HG03469 (cell line): ENCODE data around the gene PRR36.
"Not testable (repeated sequence)": the region's sequence is repeated elsewhere in the genome, so short reads cannot be mapped to it uniquely, and the experiment has no call there.

Experiments used
- ATAC-seq: cut with Tn5 transposase; IDR thresholded peaks from one replicate; pipeline ENCODE4 v1.9.1; 2021; ENCODE audit warnings: mild to moderate bottlenecking, moderate library complexity, moderate number of reproducible peaks; ENCODE audit not compliant: unreplicated experiment

Gene PRR36

GRCh38 chr19:7861619-7862412, 12.4 kb downstream of the PRR36 start:
- ATAC-seq = no peak

- ATAC-seq = no peak
These were observed 13.2 kb downstream of the PRR36 start for GRCh38 chr19:7860714-7861618.

- no peak for ATAC-seq
These were observed 14.1 kb downstream of the PRR36 start for GRCh38 chr19:7859831-7860713.

- ATAC-seq = not testable (repeated sequence)
These were observed 15.1 kb downstream of the PRR36 start for GRCh38 chr19:7859087-7859486.

- no peak for ATAC-seq
These were observed 15.9 kb downstream of the PRR36 start for GRCh38 chr19:7858109-7858770.

GRCh38 chr19:7857727-7858108, 16.5 kb downstream of the PRR36 start:
- ATAC-seq = no peak

GRCh38 chr19:7856679-7857663, 17.2 kb downstream of the PRR36 start:
- no peak for ATAC-seq

- no peak for ATAC-seq
These were observed 18.0 kb downstream of the PRR36 start for GRCh38 chr19:7856109-7856591.

GRCh38 chr19:7855426-7856108, 18.6 kb downstream of the PRR36 start:
- ATAC-seq = no peak

- no peak for ATAC-seq
These were observed 20.4 kb downstream of the PRR36 start for GRCh38 chr19:7853770-7854128.

GRCh38 chr19:7852851-7853769, 21.1 kb downstream of the PRR36 start:
- ATAC-seq = no peak

GRCh38 chr19:7851623-7852500, 22.3 kb downstream of the PRR36 start:
- no peak for ATAC-seq

- ATAC-seq = no peak
These were observed 23.1 kb downstream of the PRR36 start for GRCh38 chr19:7850945-7851622.

- no peak for ATAC-seq
These were observed 24.0 kb downstream of the PRR36 start for GRCh38 chr19:7850000-7850813.

GRCh38 chr19:7849631-7849999, 24.6 kb downstream of the PRR36 start:
- no peak for ATAC-seq
